CD4-positive, CD25-positive, alpha-beta regulatory T cell (primary cell): ENCODE data around the gene NUP85. TPM values are rescaled to one million over a fixed set of nuclear protein-coding genes. Genes with fewer than 3 reads are reported as not detected.

ENCODE experiments used
- ATAC-seq, 2 donors: fragments of 150-1000 bp; cut with Tn5 transposase; one replicate each; pipeline ENCODE4 v1.10.0; 2021; ENCODE audit warnings: low read depth in 2 of 2, moderate number of reproducible peaks in 2 of 2, moderate library complexity in 1 of 2
- DNase-seq, 3 donors: peaks; one replicate each; pipeline versions ENCODE4 v3.0.0 to v3.0.0-alpha.2; 2012 to 2022; ENCODE audit warnings: mixed read lengths in 1 of 3
- H3K27ac ChIP-seq: one replicate; pipeline ENCODE4 v1.7.0; 2013; ENCODE audit warnings: mild to moderate bottlenecking, low read length; ENCODE audit not compliant: insufficient read depth, poor library complexity, severe bottlenecking
- H3K27me3 ChIP-seq: one replicate; pipeline ENCODE4 v1.7.0; 2013; ENCODE audit warnings: low read length; ENCODE audit not compliant: control insufficient read depth, insufficient read depth
- H3K36me3 ChIP-seq: one replicate; pipeline ENCODE4 v1.7.0; 2013; ENCODE audit warnings: mild to moderate bottlenecking, low read length, moderate library complexity; ENCODE audit not compliant: control insufficient read depth, insufficient read depth
- H3K4me1 ChIP-seq: 2 replicates; pipeline ENCODE4 v1.7.0; 2013; ENCODE audit warnings: mild to moderate bottlenecking, low read length; ENCODE audit not compliant: insufficient read depth, control insufficient read depth, poor library complexity, severe bottlenecking
- H3K4me3 ChIP-seq: one replicate; pipeline ENCODE4 v1.7.0; 2013; ENCODE audit warnings: low read depth, mild to moderate bottlenecking, low read length, moderate library complexity
- H3K9me3 ChIP-seq, 2 experiments: 1 replicate in 1 of 2; 2 replicates in 1 of 2; pipeline ENCODE4 v1.7.0; 2013; ENCODE audit warnings: low read length in 2 of 2, mild to moderate bottlenecking in 1 of 2, moderate library complexity in 1 of 2; ENCODE audit not compliant: control insufficient read depth in 2 of 2
- H3K27ac Mint-ChIP-seq, 3 donors: one replicate each; pipeline ENCODE4 v1.8.0; 2020 to 2022; ENCODE audit warnings: mild to moderate bottlenecking in 3 of 3, mixed read lengths in 3 of 3, moderate library complexity in 2 of 3
- H3K27me3 Mint-ChIP-seq: one replicate; pipeline ENCODE4 v1.8.0; 2022; ENCODE audit warnings: mild to moderate bottlenecking, mixed read lengths
- H3K36me3 Mint-ChIP-seq: one replicate; pipeline ENCODE4 v1.8.0; 2020; ENCODE audit warnings: mixed read lengths
- H3K4me1 Mint-ChIP-seq, 4 donors: one replicate each; pipeline ENCODE4 v1.8.0; 2020 to 2022; ENCODE audit warnings: mixed read lengths in 4 of 4, mild to moderate bottlenecking in 1 of 4
- H3K4me3 Mint-ChIP-seq, 4 donors: one replicate each; pipeline ENCODE4 v1.8.0; 2020 to 2022; ENCODE audit warnings: mild to moderate bottlenecking in 4 of 4, mixed read lengths in 4 of 4, moderate library complexity in 3 of 4
- H3K9me3 Mint-ChIP-seq, 7 donors: one replicate each; pipeline ENCODE4 v1.8.0; 2020 to 2022; ENCODE audit warnings: mixed read lengths in 7 of 7, mild to moderate bottlenecking in 3 of 7, moderate library complexity in 2 of 7
- polyA plus RNA-seq, 4 donors: library from polyadenylated mRNA; unstranded; fragments of 300-500 nt; fragmentation: Illumina TruSeq; gene quantifications; one replicate each; pipeline ENCODE4 v1.2.3, GENCODE V29; 2021
- total RNA-seq: library from RNA; stranded (reverse); gene quantifications from one replicate; pipeline ENCODE4 v1.2.3, GENCODE V29; 2022

NUP85 gene
- total and polyA plus RNA-seq, 5 donors from 2014 or later = 31.1 to 79.5 (median 46.4) TPM

GRCh38 chr17:75228305-75228704, 22.8 kb downstream of the NUP85 start:
- peaks cover 35% of the 10 kb centered on the region for H3K36me3 Mint-ChIP-seq
- H3K4me3 Mint-ChIP-seq = no peak overlapping the region
- Histone ChIP-seq H3K27ac (no peak overlapping the region), H3K4me1 (no peaks in the 10 kb centered on the region), H3K9me3 (no peaks in the 10 kb centered on the region), H3K4me3 (no peak overlapping the region), H3K36me3 (peaks cover 75% of the 10 kb centered on the region), H3K27me3 (no peaks in the 10 kb centered on the region)
- H3K4me1 Mint-ChIP-seq = no peaks in the 10 kb centered on the region
- H3K27me3 Mint-ChIP-seq = no peaks in the 10 kb centered on the region
- ATAC-seq = no peak
- H3K9me3 Mint-ChIP-seq = no peaks in the 10 kb centered on the region
- no peak for DNase-seq
- H3K27ac Mint-ChIP-seq = no peak overlapping the region

DNA sequence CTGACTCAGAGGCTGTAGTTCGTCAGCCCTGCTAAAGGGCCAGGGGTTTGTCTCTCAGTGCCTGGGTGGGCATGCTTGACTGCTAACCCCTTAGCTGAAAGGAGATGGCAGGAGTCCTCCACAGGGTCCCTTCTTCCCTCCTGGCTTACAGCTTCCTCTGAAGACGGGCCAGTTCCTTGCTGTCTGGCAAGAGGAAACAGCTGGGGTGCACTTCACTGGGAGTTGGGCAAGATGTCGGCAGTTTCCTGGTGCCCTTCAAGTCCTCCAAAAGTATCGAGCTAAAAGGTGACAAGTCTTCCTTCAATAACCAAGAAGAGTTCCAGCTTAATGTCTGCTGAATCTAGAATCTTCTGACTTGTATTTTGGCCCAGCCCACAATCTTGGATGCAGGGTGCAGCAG, 23.4 kb downstream of the NUP85 start:
- no peak overlapping the region for H3K27ac Mint-ChIP-seq
- no peaks in the 10 kb centered on the region for H3K27me3 Mint-ChIP-seq
- no peaks in the 10 kb centered on the region for H3K4me1 Mint-ChIP-seq
- peaks cover 35% of the 10 kb centered on the region for H3K36me3 Mint-ChIP-seq
- no peaks in the 10 kb centered on the region for H3K27me3 ChIP-seq
- H3K4me3 ChIP-seq = no peak overlapping the region
- DNase-seq (no peak), ATAC-seq (no peak)
- no peak overlapping the region for H3K27ac ChIP-seq
- no peaks in the 10 kb centered on the region for H3K9me3 Mint-ChIP-seq
- no peaks in the 10 kb centered on the region for H3K4me1 ChIP-seq
- no peaks in the 10 kb centered on the region for H3K9me3 ChIP-seq
- H3K4me3 Mint-ChIP-seq = no peak overlapping the region
- peaks cover 75% of the 10 kb centered on the region for H3K36me3 ChIP-seq

DNA sequence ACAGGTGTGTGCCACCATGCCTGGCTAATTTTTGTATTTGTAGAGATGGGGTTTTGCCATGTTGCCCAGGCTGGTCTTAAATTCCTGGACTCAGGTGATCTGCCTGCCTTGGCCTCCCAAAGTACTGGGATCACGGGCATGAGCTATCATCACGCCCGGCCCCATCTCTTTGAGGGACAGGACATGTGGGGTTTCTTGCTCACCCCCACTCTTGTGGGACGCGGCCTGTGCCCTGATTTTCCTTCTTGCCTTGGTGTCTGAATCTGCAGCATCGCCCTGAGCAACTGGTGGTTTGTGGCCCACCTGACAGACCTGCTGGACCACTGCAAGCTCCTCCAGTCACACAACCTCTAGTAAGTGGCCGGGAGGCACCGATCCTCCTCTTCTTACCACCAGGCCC, 25.6 kb downstream of the NUP85 start:
- Mint-ChIP-seq H3K27ac (no peak overlapping the region), H3K4me3 (no peak overlapping the region), H3K4me1 (peaks cover 0 to 3% (median 0%) of the 10 kb centered on the region in 4 donors), H3K9me3 (no peaks in the 10 kb centered on the region), H3K36me3 (peaks cover 30% of the 10 kb centered on the region), H3K27me3 (no peaks in the 10 kb centered on the region)
- Histone ChIP-seq H3K27ac (no peak overlapping the region), H3K4me1 (no peaks in the 10 kb centered on the region), H3K36me3 (peaks cover 79% of the 10 kb centered on the region), H3K9me3 (no peaks in the 10 kb centered on the region), H3K27me3 (no peaks in the 10 kb centered on the region), H3K4me3 (no peak overlapping the region)
- ATAC-seq = no peak
- no peak for DNase-seq

DNA sequence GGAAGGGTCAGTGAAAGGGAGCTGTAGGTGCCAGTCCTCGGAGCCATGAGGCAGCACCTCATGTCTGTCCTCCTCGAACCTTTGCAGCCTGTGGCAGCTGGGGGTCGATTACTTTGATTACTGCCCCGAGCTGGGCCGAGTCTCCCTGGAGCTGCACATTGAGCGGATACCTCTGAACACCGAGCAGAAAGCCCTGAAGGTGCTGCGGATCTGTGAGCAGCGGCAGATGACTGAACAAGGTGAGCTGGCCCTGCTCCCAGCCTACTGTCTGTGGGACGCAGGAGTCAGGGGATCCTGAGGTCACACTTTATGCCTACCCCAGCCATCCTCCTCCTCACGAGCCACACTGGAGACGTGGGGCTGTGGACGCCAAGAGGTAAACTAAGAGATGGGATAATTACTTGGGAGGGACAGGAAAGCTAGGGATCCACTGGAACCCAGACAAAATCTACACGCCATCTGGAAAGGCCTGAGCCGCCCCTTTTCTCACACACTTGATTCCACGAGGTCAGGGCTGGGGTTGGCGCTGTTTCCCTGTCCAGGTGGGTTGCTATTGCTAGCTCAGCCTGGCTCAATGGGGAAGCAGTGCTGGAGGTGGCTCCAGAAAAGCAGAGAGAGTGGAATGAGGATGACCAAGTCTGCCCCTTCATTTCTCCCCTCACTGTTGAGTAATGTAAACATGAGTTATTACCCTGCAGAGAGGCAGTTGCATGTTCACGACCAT, 26.4 kb downstream of the NUP85 start:
- H3K27ac ChIP-seq = no peak overlapping the region
- Mint-ChIP-seq H3K36me3 (peaks cover 32% of the 10 kb centered on the region), H3K4me1 (peaks cover 0 to 3% (median 0%) of the 10 kb centered on the region in 4 donors), H3K27me3 (no peaks in the 10 kb centered on the region), H3K9me3 (no peaks in the 10 kb centered on the region), H3K27ac (no peak overlapping the region), H3K4me3 (no peak overlapping the region)
- peaks cover 78% of the 10 kb centered on the region for H3K36me3 ChIP-seq
- no peaks in the 10 kb centered on the region for H3K27me3 ChIP-seq
- H3K4me1 ChIP-seq = no peaks in the 10 kb centered on the region
- H3K4me3 ChIP-seq = no peak overlapping the region
- H3K9me3 ChIP-seq = no peaks in the 10 kb centered on the region
- DNase-seq = no peak
- no peak for ATAC-seq

GRCh38 chr17:75232786-75233185, 27.3 kb downstream of the NUP85 start:
- no peaks in the 10 kb centered on the region for H3K27me3 ChIP-seq
- H3K4me3 Mint-ChIP-seq = no peak overlapping the region
- DNase-seq (no peak), ATAC-seq (no peak)
- H3K9me3 ChIP-seq = no peaks in the 10 kb centered on the region
- H3K36me3 Mint-ChIP-seq = peaks cover 36% of the 10 kb centered on the region
- H3K4me3 ChIP-seq = no peak overlapping the region
- no peaks in the 10 kb centered on the region for H3K4me1 ChIP-seq
- H3K27ac ChIP-seq = no peak overlapping the region
- no peaks in the 10 kb centered on the region for H3K27me3 Mint-ChIP-seq
- H3K36me3 ChIP-seq = peaks cover 83% of the 10 kb centered on the region
- H3K9me3 Mint-ChIP-seq = no peaks in the 10 kb centered on the region
- no peak overlapping the region for H3K27ac Mint-ChIP-seq
- H3K4me1 Mint-ChIP-seq = peaks cover 0 to 3% (median 0%) of the 10 kb centered on the region in 4 donors

- H3K4me3 Mint-ChIP-seq = no peak overlapping the region
- no peak overlapping the region for H3K27ac ChIP-seq
- H3K36me3 Mint-ChIP-seq = peaks cover 35% of the 10 kb centered on the region
These were observed 31.9 kb downstream of the NUP85 start for GRCh38 chr17:75237100-75238014.

DNA sequence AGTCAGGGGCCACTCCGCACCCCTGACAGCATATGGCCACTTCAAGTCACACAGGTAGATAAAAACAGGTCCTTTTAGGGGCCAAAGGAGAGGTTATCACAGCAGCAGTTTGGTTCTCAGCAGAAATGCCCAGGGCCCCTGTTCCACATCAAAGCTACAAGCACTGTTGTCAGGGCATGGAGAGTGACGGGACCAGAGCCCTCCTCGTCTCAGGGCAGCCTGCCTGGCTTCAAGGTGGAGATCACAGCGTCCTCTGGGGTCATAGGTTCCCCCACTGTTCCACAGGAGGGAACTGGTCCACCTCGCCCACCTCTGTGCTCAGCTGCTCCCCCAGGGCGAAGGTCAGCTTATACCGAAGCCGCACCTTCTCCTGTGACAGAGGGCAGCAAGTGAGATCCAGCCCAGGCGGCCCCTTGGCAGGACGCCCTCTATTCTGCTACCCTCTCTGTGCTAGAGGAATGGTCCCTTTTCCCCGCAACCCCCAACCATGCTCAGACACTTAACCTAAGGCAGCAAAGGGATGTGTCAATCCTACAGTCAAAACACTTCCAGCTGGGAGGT, 32.6 kb downstream of the NUP85 start:
- Mint-ChIP-seq H3K36me3 (peaks cover 31% of the 10 kb centered on the region), H3K27me3 (no peaks in the 10 kb centered on the region), H3K27ac (no peak overlapping the region), H3K9me3 (no peaks in the 10 kb centered on the region), H3K4me3 (no peak overlapping the region), H3K4me1 (peaks cover 0 to 18% (median 7%) of the 10 kb centered on the region in 4 donors)
- ATAC-seq (no peak), DNase-seq (no peak)
- Histone ChIP-seq H3K4me3 (no peak overlapping the region), H3K9me3 (no peaks in the 10 kb centered on the region), H3K36me3 (peaks cover 74% of the 10 kb centered on the region), H3K27ac (peak overlapping the region; percentile 14), H3K27me3 (no peaks in the 10 kb centered on the region), H3K4me1 (peaks cover 7% of the 10 kb centered on the region)

More at GRCh38 chr17:75237100-75238014, 31.9 kb downstream of the NUP85 start:
- no peaks in the 10 kb centered on the region for H3K9me3 ChIP-seq
- Mint-ChIP-seq H3K9me3 (no peaks in the 10 kb centered on the region), H3K27ac (peak overlapping the region in 1 of 3 donors; percentile 71), H3K4me1 (peaks cover 0 to 14% (median 7%) of the 10 kb centered on the region in 4 donors), H3K27me3 (no peaks in the 10 kb centered on the region)
- DNase-seq (no peak), ATAC-seq (no peak)
- peaks cover under 1% of the 10 kb centered on the region for H3K4me1 ChIP-seq
- peaks cover 74% of the 10 kb centered on the region for H3K36me3 ChIP-seq
- H3K4me3 ChIP-seq = no peak overlapping the region
- H3K27me3 ChIP-seq = no peaks in the 10 kb centered on the region
